Globus pallidus (tissue), 1 donor: Measurements from ENCODE around the gene TNK2.
"Not testable (repeated sequence)": the region's sequence is repeated elsewhere in the genome, so short reads cannot be mapped to it uniquely, and the experiment has no call there.

Experiments used
- DNase-seq: peaks from one replicate; pipeline ENCODE4 v3.0.0-alpha.2; 2015; ENCODE audit warnings: low spot score

The TNK2 gene

GRCh38 chr3:195821403-195822130 is 86.8 kb downstream of the TNK2 start:
- no peak for DNase-seq

GRCh38 chr3:195820901-195821300 is 87.5 kb downstream of the TNK2 start:
- no peak for DNase-seq

DNA sequence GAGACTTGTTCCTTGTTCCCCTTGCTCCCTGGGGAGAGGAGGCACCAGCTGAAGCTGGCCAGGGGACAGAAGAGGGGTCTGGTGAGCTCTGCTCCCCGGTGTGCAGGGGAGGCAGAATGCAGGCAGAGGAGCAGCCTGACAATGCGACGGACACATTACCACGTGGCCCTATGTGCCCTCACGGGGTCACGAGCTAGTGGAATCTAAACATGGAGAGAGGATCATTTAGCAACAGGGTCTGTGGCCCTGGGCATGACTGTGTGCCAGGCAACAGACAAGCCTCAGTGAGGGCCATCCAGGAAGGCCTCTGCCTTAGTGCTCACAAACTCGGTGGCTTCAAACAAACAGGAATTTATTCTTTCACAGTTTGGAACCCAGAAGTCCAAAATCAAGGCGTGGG is 88.2 kb downstream of the TNK2 start:
- no peak for DNase-seq

DNA sequence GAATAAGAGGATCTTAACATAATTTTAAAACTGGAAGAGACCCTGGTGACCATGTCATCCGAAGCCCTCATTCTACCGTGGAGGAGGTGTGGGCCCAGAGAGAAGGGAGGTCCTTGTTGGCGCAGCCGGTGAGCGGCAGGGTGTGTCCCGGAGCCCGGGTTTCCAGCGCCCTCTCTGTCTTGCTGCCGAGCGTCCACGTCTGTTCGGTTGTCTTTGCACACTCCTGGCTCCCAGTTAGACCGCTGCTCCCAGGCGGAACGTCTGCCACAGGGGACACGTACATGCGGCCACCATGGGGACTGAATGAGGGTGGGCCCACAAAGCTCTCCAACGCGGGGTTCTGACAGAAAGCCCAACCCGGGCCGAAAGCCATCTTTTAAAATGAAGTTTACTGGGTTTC is 90.0 kb downstream of the TNK2 start:
- DNase-seq = no peak

GRCh38 chr3:195817578-195818135 is 90.7 kb downstream of the TNK2 start:
- no peak for DNase-seq

DNA sequence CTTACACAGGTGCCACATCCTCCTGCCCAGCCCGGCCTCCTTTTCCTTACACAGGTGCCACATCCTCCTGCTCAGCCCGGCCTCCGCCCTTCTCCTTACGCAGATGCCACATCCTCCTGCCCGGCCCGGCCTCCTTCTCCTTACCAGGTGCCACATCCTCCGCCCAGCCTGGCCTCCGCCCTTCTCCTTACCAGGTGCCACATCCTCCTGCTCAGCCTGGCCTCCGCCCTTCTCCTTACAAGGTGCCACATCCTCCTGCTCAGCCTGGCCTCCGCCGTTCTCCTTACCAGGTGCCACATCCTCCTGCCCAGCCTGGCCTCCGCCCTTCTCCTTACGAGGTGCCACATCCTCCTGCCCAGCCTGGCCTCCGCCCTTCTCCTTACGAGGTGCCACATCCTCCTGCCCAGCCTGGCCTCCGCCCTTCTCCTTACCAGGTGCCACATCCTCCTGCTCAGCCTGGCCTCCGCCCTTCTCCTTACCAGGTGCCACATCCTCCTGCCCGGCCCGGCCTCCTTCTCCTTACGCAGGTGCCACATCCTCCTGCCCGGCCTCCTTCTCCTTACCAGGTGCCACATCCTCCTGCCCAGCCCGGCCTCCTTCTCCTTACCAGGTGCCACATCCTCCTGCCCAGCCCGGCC is 92.0 kb downstream of the TNK2 start:
- not testable (repeated sequence) for DNase-seq

GRCh38 chr3:195815169-195815771 is 93.1 kb downstream of the TNK2 start:
- DNase-seq = no peak

- DNase-seq = no peak
Observed at GRCh38 chr3:195813916-195814640, 94.3 kb downstream of the TNK2 start.
